Spleen (tissue), 11 donors: Measurements from ENCODE around the gene TTC7B. TPM values are rescaled to one million over a fixed set of nuclear protein-coding genes. Genes with fewer than 3 reads are reported as not detected.

Source experiments
- DNase-seq: peaks from one replicate; pipeline ENCODE4 v3.0.0-alpha.2; 2020
- H3K27ac ChIP-seq, 8 donors: fragments of 200-600 bp; sonication (generic) in 7 of 8; 1 replicate in 4 of 8; 2 replicates in 4 of 8; pipeline versions ENCODE4 v1.5.0 to v1.8.0; 2016 to 2021; ENCODE audit warnings: inconsistent platforms in 4 of 8, mild to moderate bottlenecking in 4 of 8, moderate library complexity in 1 of 8
- H3K27me3 ChIP-seq, 7 donors: fragments of 200-600 bp; sonication (generic) in 6 of 7; replicated peaks in 1 of 7; 1 replicate in 4 of 7; 2 replicates in 3 of 7; pipeline versions ENCODE4 v1.5.0 to v1.8.0; 2016 to 2021; ENCODE audit warnings: inconsistent platforms in 3 of 7, mild to moderate bottlenecking in 1 of 7
- H3K36me3 ChIP-seq, 6 donors: fragments of 200-600 bp; sonication (generic) in 5 of 6; 1 replicate in 4 of 6; 2 replicates in 2 of 6; pipeline versions ENCODE4 v1.5.0 to v1.8.0; 2016 to 2021; ENCODE audit warnings: inconsistent platforms in 2 of 6
- H3K4me1 ChIP-seq, 6 donors: fragments of 200-600 bp; sonication (generic) in 5 of 6; 1 replicate in 3 of 6; 2 replicates in 3 of 6; pipeline versions ENCODE4 v1.5.0 to v1.8.0; 2016 to 2021; ENCODE audit warnings: inconsistent platforms in 3 of 6
- H3K4me3 ChIP-seq, 8 donors: fragments of 200-600 bp; sonication (generic) in 7 of 8; 1 replicate in 4 of 8; 2 replicates in 4 of 8; pipeline versions ENCODE4 v1.5.0 to v1.8.0; 2016 to 2021; ENCODE audit warnings: inconsistent platforms in 4 of 8, mild to moderate bottlenecking in 4 of 8, moderate library complexity in 2 of 8
- H3K9me3 ChIP-seq, 8 donors: fragments of 200-600 bp; sonication (generic) in 7 of 8; 1 replicate in 4 of 8; 2 replicates in 4 of 8; pipeline versions ENCODE4 v1.5.0 to v1.8.0; 2016 to 2021; ENCODE audit warnings: inconsistent platforms in 4 of 8
- CTCF ChIP-seq, 11 experiments: fragments of 200-600 bp in 7 of 11; fragments of 450-650 bp in 4 of 11; sonication (generic) in 4 of 11; IDR thresholded peaks in 8 of 11; conservative IDR thresholded peaks in 3 of 11; 1 replicate in 7 of 11; 2 replicates in 4 of 11; pipeline versions ENCODE4 v1.4.0 to v1.8.0; 2016 to 2021; ENCODE audit warnings: antibody characterized with exemption in 11 of 11, inconsistent platforms in 4 of 11, mild to moderate bottlenecking in 1 of 11
- POLR2A ChIP-seq, 3 donors: fragments of 450-650 bp; IDR thresholded peaks; one replicate each; pipeline ENCODE4 v1.5.1; 2017; ENCODE audit warnings: antibody characterized with exemption in 3 of 3, mild to moderate bottlenecking in 1 of 3
- POLR2AphosphoS5 ChIP-seq, 3 donors: sonication (generic); formaldehyde crosslinking; IDR thresholded peaks; one replicate each; pipeline ENCODE4 v1.5.1; 2017; ENCODE audit warnings: antibody characterized with exemption in 3 of 3
- WGBS, 5 donors: extraction: QIAGEN DNeasy Blood & Tissue Kit in 3 of 5; methylation state at CpG; one replicate each; pipeline versions ENCODE4 v1.1.5 to v1.1.7; 2013 to 2018; 5-methylcytosine and 5-hydroxymethylcytosine counted together
- intact Hi-C: fragments of 100-400 bp; cut with DNase I; formaldehyde crosslinking; loops from one replicate; pipeline ENCODE4 v1.15.0; 2023; ENCODE audit warnings: low total_unique reads
- polyA plus RNA-seq, 3 donors: library from polyadenylated mRNA; stranded (reverse); fragments of 200-250 nt; gene quantifications; one replicate each; pipeline ENCODE4 v1.2.1, GENCODE V29; 2013
- total RNA-seq, 7 donors: library from RNA; depleted of rRNA in 3 of 7; stranded (reverse); fragments of >200 nt in 3 of 7; fragmentation: NEBNext Ultra II Directional in 4 of 7; extraction: Animal tissue kit (Norgen Biotek cat#: 25700) in 4 of 7; gene quantifications; one replicate each; pipeline versions ENCODE4 v1.1.0 to v1.2.1, GENCODE V29; 2016 to 2021
- donor health status: healthy with polysubstance abuse.
- donor health status: DM: no; HTN: no; CAD: no; lungs with moderate emphysema.
- donor health status: DM: no; HTN: no; CAD: no.
- donor health status: Bipolar disorder and iron deficiency.
- donor health status: healthy.
- donor health status: DM: no; HTN: no; CAD: no.
- donor health status: DM: yes; HTN: yes; CAD: no.

Gene TTC7B
- total and polyA plus RNA-seq, 10 donors: 6.6 to 98.4 (median 62.6) TPM

DNA sequence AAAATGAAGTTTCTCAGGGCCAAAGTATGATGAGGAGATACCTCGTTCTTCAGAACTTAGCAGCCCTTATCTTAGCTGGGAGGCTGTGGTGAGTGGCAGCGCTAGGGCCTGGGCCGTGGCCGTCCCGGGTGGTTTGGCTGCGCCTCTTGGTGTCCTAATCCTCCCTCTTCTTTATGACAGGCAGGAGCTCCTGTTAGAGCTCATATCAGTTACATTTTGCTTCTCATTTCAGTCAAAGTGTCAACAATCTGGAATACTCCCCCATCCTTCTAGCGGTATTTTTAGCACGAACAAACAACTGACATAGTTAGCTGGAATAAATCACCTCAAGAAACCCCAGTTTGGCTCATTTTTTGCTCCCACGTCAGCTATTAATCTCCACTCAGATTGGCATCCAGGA, 188.8 kb downstream of the TTC7B start:
- no peak for TF ChIP-seq POLR2A (IDR thresholded peaks at IDR 0.05)
- no peak for TF ChIP-seq CTCF (IDR thresholded peaks at IDR 0.05 in 8 of 11, conservative IDR thresholded peaks at IDR 0.05 in 3 of 11)
- peak in 1 of 3 donors; percentile 29 for TF ChIP-seq POLR2AphosphoS5 (IDR thresholded peaks at IDR 0.05)
- Histone ChIP-seq H3K4me3 (no peak overlapping the region), H3K27ac (peak overlapping the region in 3 of 8 donors; percentile 5 to 91 (median 39)), H3K4me1 (peaks cover 4 to 63% (median 16%) of the 10 kb centered on the region in 6 donors), H3K36me3 (no peaks in the 10 kb centered on the region), H3K9me3 (no peaks in the 10 kb centered on the region), H3K27me3 (no peaks in the 10 kb centered on the region)
- intact Hi-C loops: no loop called here
- WGBS, 5 donors: 65 to 87% (median 82%) methylated on average over 9 of the region's 9 CpGs
- DNase-seq: no peak

DNA sequence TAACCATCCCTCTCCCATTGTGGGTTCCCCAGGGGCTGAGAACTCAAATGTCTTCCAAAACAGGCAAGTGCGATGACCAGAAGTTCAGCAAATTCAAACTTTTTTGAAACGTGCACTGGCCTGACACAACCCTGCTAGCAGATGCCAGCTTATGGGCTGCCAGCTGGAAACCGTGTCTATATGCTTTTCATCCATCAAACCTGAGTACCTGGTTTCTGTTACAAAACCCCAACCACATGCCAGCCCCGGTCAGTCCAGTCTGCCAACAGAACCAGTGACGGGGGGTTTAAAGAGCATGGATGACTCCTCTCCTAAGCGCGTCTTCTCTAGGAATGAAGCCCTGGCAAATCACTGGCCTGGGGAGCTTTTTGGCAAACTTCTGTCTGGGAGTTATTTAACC, 189.7 kb downstream of the TTC7B start:
- TF ChIP-seq POLR2A (IDR thresholded peaks at IDR 0.05) (no peak), CTCF (IDR thresholded peaks at IDR 0.05 in 8 of 11, conservative IDR thresholded peaks at IDR 0.05 in 3 of 11) (no peak), POLR2AphosphoS5 (IDR thresholded peaks at IDR 0.05) (no peak)
- Histone ChIP-seq H3K27me3 (no peaks in the 10 kb centered on the region), H3K9me3 (no peaks in the 10 kb centered on the region), H3K4me1 (peaks cover 4 to 58% (median 16%) of the 10 kb centered on the region in 6 donors), H3K36me3 (peaks cover 0 to under 1% (median 0%) of the 10 kb centered on the region in 6 donors), H3K4me3 (no peak overlapping the region), H3K27ac (no peak overlapping the region)
- whole genome bisulfite sequencing, 5 donors: 88 to 95% (median 93%) methylated on average over 7 of the region's 7 CpGs
- intact Hi-C loops: no loop called here
- DNase-seq: no peak

DNA sequence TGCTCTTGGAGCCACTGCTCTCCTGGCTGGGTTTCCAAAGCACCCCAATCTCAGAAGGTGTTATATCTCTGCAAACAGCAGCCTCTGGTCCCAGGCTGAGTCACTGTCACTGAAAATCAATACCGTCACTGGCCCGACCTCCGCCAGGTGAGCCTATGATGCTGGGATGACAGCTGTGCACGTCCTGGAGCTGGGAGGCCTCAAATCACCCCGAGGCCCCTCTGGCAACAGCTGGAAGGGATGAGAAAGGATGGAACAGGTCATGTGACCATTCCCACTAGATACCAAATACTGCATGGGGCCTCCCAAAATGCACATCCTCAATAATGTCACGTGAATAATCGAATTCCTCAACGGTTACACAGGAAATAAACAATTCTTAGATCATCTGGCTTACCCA, 190.8 kb downstream of the TTC7B start:
- no peak for DNase-seq
- H3K9me3 ChIP-seq: no peaks in the 10 kb centered on the region
- H3K4me3 ChIP-seq: no peak overlapping the region
- H3K27ac ChIP-seq: no peak overlapping the region
- 77 to 88% (median 80%) methylated on average over 3 to 8 of the region's 8 CpGs for WGBS, 5 donors
- no peaks in the 10 kb centered on the region for H3K27me3 ChIP-seq
- intact Hi-C loops: no loop called here
- H3K4me1 ChIP-seq: peaks cover 4 to 50% (median 16%) of the 10 kb centered on the region in 6 donors
- H3K36me3 ChIP-seq: peaks cover 0 to 11% (median 0%) of the 10 kb centered on the region in 6 donors
- TF ChIP-seq POLR2AphosphoS5 (IDR thresholded peaks at IDR 0.05) (no peak), CTCF (IDR thresholded peaks at IDR 0.05 in 8 of 11, conservative IDR thresholded peaks at IDR 0.05 in 3 of 11) (no peak), POLR2A (IDR thresholded peaks at IDR 0.05) (no peak)

- Histone ChIP-seq H3K27me3 (no peaks in the 10 kb centered on the region), H3K4me3 (no peak overlapping the region), H3K27ac (peak overlapping the region in 2 of 8 donors; percentile 17 to 24), H3K9me3 (no peaks in the 10 kb centered on the region), H3K4me1 (peaks cover 4 to 47% (median 16%) of the 10 kb centered on the region in 6 donors), H3K36me3 (peaks cover 0 to 17% (median 0%) of the 10 kb centered on the region in 6 donors)
- DNase-seq: no peak
- WGBS, 5 donors: 84 to 87% (median 85%) methylated on average over 14 of the region's 14 CpGs
- TF ChIP-seq POLR2A (IDR thresholded peaks at IDR 0.05) (no peak), POLR2AphosphoS5 (IDR thresholded peaks at IDR 0.05) (no peak), CTCF (IDR thresholded peaks at IDR 0.05 in 8 of 11, conservative IDR thresholded peaks at IDR 0.05 in 3 of 11) (no peak)
- intact Hi-C loops: no loop called here
Observed at GRCh38 chr14:90624732-90625400, 191.4 kb downstream of the TTC7B start.
